Loucy (cell line): ENCODE measurements around the gene GPR84.

ENCODE experiments used
- H2AFZ ChIP-seq: fragments of 200-600 bp; sonication (generic); 2 replicates; pipeline ENCODE4 v1.6.0; 2016; ENCODE audit warnings: antibody characterized with exemption, mild to moderate bottlenecking, low read length, moderate library complexity
- H3F3A ChIP-seq: fragments of 200-600 bp; 2 replicates; pipeline ENCODE4 v1.6.0; 2016; ENCODE audit warnings: antibody characterized with exemption, low read depth, mild to moderate bottlenecking
- H3K27me3 ChIP-seq: fragments of 200-600 bp; sonication (generic); 2 replicates; pipeline ENCODE4 v1.6.1; 2014; ENCODE audit warnings: low read length, mild to moderate bottlenecking; ENCODE audit not compliant: insufficient read depth, poor library complexity, severe bottlenecking
- H3K36me3 ChIP-seq: fragments of 200-600 bp; sonication (generic); 2 replicates; pipeline ENCODE4 v1.6.1; 2016; ENCODE audit warnings: low read length; ENCODE audit not compliant: insufficient read depth
- H3K4me1 ChIP-seq: fragments of 200-600 bp; sonication (generic); 2 replicates; pipeline ENCODE4 v1.5.1; 2014; ENCODE audit warnings: low read length, mild to moderate bottlenecking; ENCODE audit not compliant: insufficient read depth, poor library complexity, severe bottlenecking
- H3K4me2 ChIP-seq: fragments of 200-600 bp; sonication (generic); 2 replicates; pipeline ENCODE4 v1.6.0; 2014; ENCODE audit warnings: antibody characterized with exemption, low read length, low read depth, mild to moderate bottlenecking; ENCODE audit not compliant: poor library complexity, severe bottlenecking
- H3K4me3 ChIP-seq: fragments of 200-600 bp; sonication (generic); 2 replicates; pipeline ENCODE4 v1.5.1; 2014; ENCODE audit warnings: low read length, mild to moderate bottlenecking, mixed read lengths; ENCODE audit not compliant: poor library complexity, severe bottlenecking
- H3K79me2 ChIP-seq: fragments of 200-600 bp; sonication (generic); 2 replicates; pipeline ENCODE4 v1.6.1; 2014; ENCODE audit warnings: low read length; ENCODE audit not compliant: insufficient read depth
- H3K9ac ChIP-seq: fragments of 200-600 bp; sonication (generic); 2 replicates; pipeline ENCODE4 v1.6.0; 2014; ENCODE audit warnings: mild to moderate bottlenecking, low read depth, low read length, moderate library complexity; ENCODE audit not compliant: poor library complexity, severe bottlenecking
- H3K9me2 ChIP-seq: fragments of 200-600 bp; sonication (generic); replicated peaks from 2 replicates; pipeline ENCODE4 v1.6.1; 2016; ENCODE audit warnings: low read depth, low read length, mixed read lengths
- H3K9me3 ChIP-seq: fragments of 200-600 bp; sonication (generic); 2 replicates; pipeline ENCODE4 v1.6.1; 2014; ENCODE audit warnings: mild to moderate bottlenecking, antibody characterized with exemption, low read length, low read depth; ENCODE audit not compliant: insufficient read depth
- H4K20me1 ChIP-seq: fragments of 200-600 bp; sonication (generic); 2 replicates; pipeline ENCODE4 v1.6.0; 2014; ENCODE audit warnings: antibody characterized with exemption, low read length, mild to moderate bottlenecking; ENCODE audit not compliant: insufficient read depth, poor library complexity, severe bottlenecking
- CTCF ChIP-seq: fragments of 200-600 bp; sonication (generic); conservative IDR thresholded peaks from 2 replicates; pipeline ENCODE4 v1.5.1; 2014; ENCODE audit warnings: mild to moderate bottlenecking, antibody characterized with exemption, low read length
- EZH2phosphoT487 ChIP-seq: fragments of 200-600 bp; IDR thresholded peaks from 2 replicates; pipeline ENCODE4 v1.6.1; 2018; ENCODE audit warnings: antibody characterized with exemption, mild to moderate bottlenecking, moderate library complexity, borderline replicate concordance

Gene GPR84

GRCh38 chr12:54407183-54407905 is 43.1 kb upstream of the GPR84 start:
- H3K79me2 ChIP-seq, result peaks cover 44% of the 10 kb centered on the region
- H3K36me3 ChIP-seq, result peaks cover 87% of the 10 kb centered on the region
- peaks cover 17% of the 10 kb centered on the region for H4K20me1 ChIP-seq
- H3F3A ChIP-seq, result peaks cover 7% of the 10 kb centered on the region; the same call in 1 of the 2 replicates
- H3K4me1 ChIP-seq, result peaks cover 18% of the 10 kb centered on the region
- no peaks in the 10 kb centered on the region for H3K27me3 ChIP-seq
- no peak overlapping the region for H3K4me3 ChIP-seq
- no peak overlapping the region for H3K9ac ChIP-seq
- no peak overlapping the region for H3K4me2 ChIP-seq
- H2AFZ ChIP-seq, result no peak overlapping the region
- TF ChIP-seq EZH2phosphoT487, result no peak
- TF ChIP-seq CTCF, result no peak
- no peaks in the 10 kb centered on the region for H3K9me2 ChIP-seq
- no peaks in the 10 kb centered on the region for H3K9me3 ChIP-seq

GRCh38 chr12:54405573-54405972 is 41.3 kb upstream of the GPR84 start:
- Histone ChIP-seq H3K9ac (no peak overlapping the region), H3K4me2 (no peak overlapping the region), H3K9me3 (no peaks in the 10 kb centered on the region), H3F3A (peaks cover 7% of the 10 kb centered on the region; the same call in 1 of the 2 replicates), H2AFZ (no peak overlapping the region), H3K9me2 (no peaks in the 10 kb centered on the region), H3K79me2 (peaks cover 26% of the 10 kb centered on the region), H3K4me1 (peaks cover 3% of the 10 kb centered on the region), H4K20me1 (peaks cover 5% of the 10 kb centered on the region), H3K36me3 (peaks cover 95% of the 10 kb centered on the region), H3K4me3 (no peak overlapping the region), H3K27me3 (no peaks in the 10 kb centered on the region)
- TF ChIP-seq EZH2phosphoT487, result no peak
- no peak for TF ChIP-seq CTCF

DNA sequence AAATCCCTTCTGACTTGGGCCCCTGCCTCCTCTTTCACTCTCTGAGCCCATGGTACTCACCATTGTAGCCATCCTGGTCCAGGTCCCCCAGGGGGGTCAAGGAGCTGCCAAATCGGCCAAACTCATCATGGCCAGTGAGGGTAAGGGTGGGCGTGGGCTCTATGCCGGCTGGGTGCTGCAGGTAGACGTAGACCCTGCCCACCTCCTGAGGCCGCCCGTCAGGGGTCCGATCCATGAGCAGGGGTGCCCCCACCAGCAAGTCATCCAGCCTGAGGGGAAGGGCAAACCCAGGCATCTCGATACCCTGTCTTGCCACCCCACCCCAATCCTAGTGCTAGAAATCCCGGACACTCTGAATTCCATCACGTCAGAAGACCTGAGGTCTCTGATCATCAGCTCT is 40.8 kb upstream of the GPR84 start:
- H2AFZ ChIP-seq, result no peak overlapping the region
- H3K79me2 ChIP-seq, result peaks cover 22% of the 10 kb centered on the region; the same call in 1 of the 2 replicates
- H3K9me2 ChIP-seq, result no peaks in the 10 kb centered on the region
- peaks cover 5% of the 10 kb centered on the region for H4K20me1 ChIP-seq
- peaks cover 7% of the 10 kb centered on the region; the same call in 1 of the 2 replicates for H3F3A ChIP-seq
- no peaks in the 10 kb centered on the region for H3K27me3 ChIP-seq
- H3K9me3 ChIP-seq, result no peaks in the 10 kb centered on the region
- H3K4me3 ChIP-seq, result no peak overlapping the region
- no peak overlapping the region for H3K9ac ChIP-seq
- peaks cover 97% of the 10 kb centered on the region for H3K36me3 ChIP-seq
- peaks cover 3% of the 10 kb centered on the region for H3K4me1 ChIP-seq
- H3K4me2 ChIP-seq, result no peak overlapping the region
- no peak for TF ChIP-seq CTCF
- no peak for TF ChIP-seq EZH2phosphoT487
